HUES48 (cell line): ENCODE measurements around the gene PLEKHG7.

ENCODE experiments used
- H3K27ac ChIP-seq: one replicate; pipeline ENCODE4 v1.7.0; 2013; ENCODE audit warnings: low read depth, low read length, inconsistent platforms
- H3K27me3 ChIP-seq: 2 replicates; pipeline ENCODE4 v1.6.1; 2013; ENCODE audit warnings: mild to moderate bottlenecking, low read length; ENCODE audit not compliant: control insufficient read depth, insufficient read depth
- H3K36me3 ChIP-seq: 2 replicates; pipeline ENCODE4 v1.6.1; 2013; ENCODE audit warnings: low read length; ENCODE audit not compliant: control insufficient read depth, insufficient read depth
- H3K4me1 ChIP-seq: 2 replicates; pipeline ENCODE4 v1.6.1; 2013; ENCODE audit warnings: mild to moderate bottlenecking, low read length; ENCODE audit not compliant: control insufficient read depth, insufficient read depth
- H3K4me3 ChIP-seq: 2 replicates; pipeline ENCODE4 v1.5.1; 2013; ENCODE audit warnings: mild to moderate bottlenecking, low read depth, low read length
- H3K9ac ChIP-seq: 2 replicates; pipeline ENCODE4 v1.6.1; 2013; ENCODE audit warnings: mild to moderate bottlenecking, low read depth, low read length, moderate library complexity
- H3K9me3 ChIP-seq: 2 replicates; pipeline ENCODE4 v1.6.1; 2013; ENCODE audit warnings: low read length; ENCODE audit not compliant: control insufficient read depth, insufficient read depth

The PLEKHG7 gene

DNA sequence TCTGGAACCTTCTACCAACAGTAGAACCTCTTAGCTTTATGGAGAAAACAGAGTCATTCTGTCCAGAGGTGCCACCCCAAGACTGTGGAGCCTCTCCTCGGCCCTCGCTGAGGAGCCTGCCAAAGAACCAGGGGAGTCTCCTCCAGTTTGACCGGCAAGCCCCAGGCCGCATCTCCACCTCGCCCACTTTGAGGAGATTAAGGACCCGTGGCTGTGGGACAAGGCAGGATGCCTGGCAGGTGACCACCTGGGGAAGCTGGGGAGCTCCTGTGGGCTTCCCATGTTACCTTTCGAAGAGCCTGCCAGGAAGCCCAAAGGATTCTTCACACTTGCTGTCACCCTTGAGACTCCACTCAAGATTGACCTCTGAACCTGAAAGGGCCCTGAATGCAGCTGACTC, 3.8 kb downstream of the PLEKHG7 start:
- no peak overlapping the region for H3K4me3 ChIP-seq
- no peaks in the 10 kb centered on the region for H3K36me3 ChIP-seq
- H3K9me3 ChIP-seq = no peaks in the 10 kb centered on the region
- peaks cover 9% of the 10 kb centered on the region; the same call in 1 of the 2 replicates for H3K4me1 ChIP-seq
- no peaks in the 10 kb centered on the region for H3K27me3 ChIP-seq
- no peak overlapping the region for H3K9ac ChIP-seq
- H3K27ac ChIP-seq = no peak overlapping the region

GRCh38 chr12:92707926-92708325, 5.1 kb downstream of the PLEKHG7 start:
- peaks cover 9% of the 10 kb centered on the region; the same call in 1 of the 2 replicates for H3K4me1 ChIP-seq
- no peak overlapping the region for H3K9ac ChIP-seq
- H3K27ac ChIP-seq = no peak overlapping the region
- H3K27me3 ChIP-seq = no peaks in the 10 kb centered on the region
- H3K9me3 ChIP-seq = no peaks in the 10 kb centered on the region
- H3K36me3 ChIP-seq = no peaks in the 10 kb centered on the region
- H3K4me3 ChIP-seq = no peak overlapping the region

DNA sequence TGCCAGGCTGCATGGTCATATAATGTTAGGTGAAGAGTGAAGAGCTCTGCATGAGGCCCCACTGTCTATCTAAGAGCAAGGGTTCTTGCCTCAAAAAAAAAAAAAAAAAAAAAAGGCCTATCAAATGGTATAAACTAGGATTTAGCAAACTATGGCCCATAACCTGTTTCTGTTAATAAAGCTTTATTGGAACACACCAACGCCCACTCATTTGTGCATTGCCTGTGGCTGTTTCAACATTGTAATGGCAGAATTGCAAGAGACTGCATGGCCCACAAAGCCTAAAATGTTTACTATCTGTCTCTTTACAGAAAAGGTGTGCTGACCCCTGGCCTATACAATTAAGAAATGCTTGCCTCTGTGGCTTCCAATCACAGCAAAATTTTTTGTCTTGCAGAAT, 12.8 kb downstream of the PLEKHG7 start:
- Histone ChIP-seq H3K9ac (no peak overlapping the region), H3K36me3 (no peaks in the 10 kb centered on the region), H3K27ac (no peak overlapping the region), H3K4me3 (no peak overlapping the region), H3K9me3 (no peaks in the 10 kb centered on the region), H3K27me3 (no peaks in the 10 kb centered on the region), H3K4me1 (peaks cover 7% of the 10 kb centered on the region)

DNA sequence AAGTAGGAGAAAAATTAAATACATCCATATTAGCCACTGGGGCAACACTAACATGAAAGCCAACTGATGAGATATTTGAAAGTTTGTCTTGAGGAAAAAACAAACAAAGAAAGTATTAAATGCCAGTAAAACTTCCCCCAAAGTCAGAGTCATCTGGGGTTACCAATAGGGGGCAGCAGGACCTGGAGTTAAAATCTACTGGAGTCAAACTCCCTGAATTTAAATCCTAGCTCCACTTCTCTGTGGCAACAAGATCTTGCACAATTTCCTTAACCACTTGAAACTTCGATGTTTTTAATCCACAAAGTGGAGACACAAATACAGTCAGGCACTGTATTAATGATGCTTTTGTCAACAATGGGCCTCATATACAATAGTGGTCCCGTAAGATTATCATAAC, 14.4 kb downstream of the PLEKHG7 start:
- no peak overlapping the region for H3K9ac ChIP-seq
- H3K4me3 ChIP-seq = no peak overlapping the region

DNA sequence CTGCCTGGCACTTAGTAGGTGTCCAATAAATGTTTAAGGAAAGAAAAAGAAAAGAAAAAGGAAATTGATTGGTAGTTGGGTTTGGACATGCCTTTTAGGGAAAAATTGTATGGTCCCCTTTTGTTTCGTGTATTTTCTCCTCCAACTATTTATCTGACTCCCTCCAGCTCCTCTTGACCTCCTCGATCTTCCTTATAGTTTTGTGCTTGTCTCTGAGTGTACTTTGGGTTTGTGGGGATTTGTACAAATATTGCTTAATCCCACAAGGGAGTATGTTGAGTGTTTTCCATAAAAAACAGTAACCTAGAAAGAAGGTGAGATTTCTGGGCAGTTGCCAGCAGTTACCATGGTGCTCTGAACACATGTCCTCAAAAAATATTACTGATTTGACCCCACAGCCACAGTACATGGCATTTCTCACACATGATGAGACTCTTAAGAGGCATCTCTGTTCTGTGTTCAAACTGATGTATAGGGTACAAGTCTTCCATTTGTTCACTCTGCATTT, 15.7 kb downstream of the PLEKHG7 start:
- no peak overlapping the region for H3K4me3 ChIP-seq
- no peak overlapping the region for H3K27ac ChIP-seq
- H3K4me1 ChIP-seq = peaks cover 7% of the 10 kb centered on the region
- no peaks in the 10 kb centered on the region for H3K9me3 ChIP-seq
- no peaks in the 10 kb centered on the region for H3K36me3 ChIP-seq
- H3K9ac ChIP-seq = no peak overlapping the region
- no peaks in the 10 kb centered on the region for H3K27me3 ChIP-seq

More for the DNA sequence above, 14.4 kb downstream of the PLEKHG7 start:
- H3K27me3 ChIP-seq = no peaks in the 10 kb centered on the region
- no peaks in the 10 kb centered on the region for H3K36me3 ChIP-seq
- peaks cover 7% of the 10 kb centered on the region for H3K4me1 ChIP-seq
- no peaks in the 10 kb centered on the region for H3K9me3 ChIP-seq
- no peak overlapping the region for H3K27ac ChIP-seq

DNA sequence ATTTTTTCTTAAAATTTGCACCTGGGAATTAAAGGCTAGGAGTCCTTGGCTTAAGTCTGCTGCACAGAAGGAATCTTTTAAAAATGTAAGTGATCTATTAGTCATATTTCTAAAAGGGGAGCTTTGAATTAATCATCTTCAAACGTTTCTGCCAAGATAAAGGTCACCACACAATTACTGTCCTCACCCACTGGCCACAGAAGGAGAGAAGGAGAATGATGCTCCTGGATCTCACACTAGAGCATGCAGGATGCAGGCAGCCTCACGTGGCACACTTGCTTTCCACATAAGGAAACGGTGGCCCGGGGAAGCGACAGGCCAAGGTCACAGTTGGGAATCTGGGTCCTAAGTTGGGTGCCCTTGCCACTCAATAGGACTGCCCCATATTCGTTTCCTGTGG, 16.9 kb downstream of the PLEKHG7 start:
- no peaks in the 10 kb centered on the region for H3K27me3 ChIP-seq
- no peak overlapping the region for H3K4me3 ChIP-seq
- no peaks in the 10 kb centered on the region for H3K36me3 ChIP-seq
- H3K27ac ChIP-seq = no peak overlapping the region
- no peaks in the 10 kb centered on the region for H3K9me3 ChIP-seq
- peaks cover 7% of the 10 kb centered on the region for H3K4me1 ChIP-seq
- H3K9ac ChIP-seq = no peak overlapping the region

DNA sequence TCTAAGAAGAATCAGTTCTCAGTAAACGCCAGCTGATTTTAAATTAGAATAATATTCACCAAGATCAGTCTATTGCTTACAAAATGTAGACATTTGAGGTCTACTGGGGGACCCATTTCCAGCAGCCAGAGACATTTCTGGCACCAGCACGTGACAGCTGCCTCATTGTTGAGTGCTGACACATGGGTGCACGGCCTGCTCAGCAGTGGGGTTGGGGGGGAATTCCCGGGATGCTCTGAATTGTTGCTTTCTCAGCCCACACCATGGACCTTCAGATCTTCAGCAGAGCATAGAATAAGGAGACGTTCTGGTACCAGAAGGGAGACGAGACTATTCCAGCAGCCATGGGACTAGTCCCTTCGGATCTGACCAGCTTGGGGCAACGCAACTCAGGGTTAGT, 18.3 kb downstream of the PLEKHG7 start:
- Histone ChIP-seq H3K27ac (no peak overlapping the region), H3K9me3 (no peaks in the 10 kb centered on the region), H3K36me3 (no peaks in the 10 kb centered on the region), H3K27me3 (no peaks in the 10 kb centered on the region), H3K4me3 (no peak overlapping the region), H3K4me1 (peaks cover 7% of the 10 kb centered on the region), H3K9ac (no peak overlapping the region)

GRCh38 chr12:92721656-92722055, 18.9 kb downstream of the PLEKHG7 start:
- H3K9ac ChIP-seq = no peak overlapping the region
- H3K4me3 ChIP-seq = no peak overlapping the region
- H3K9me3 ChIP-seq = no peaks in the 10 kb centered on the region
- peaks cover 5% of the 10 kb centered on the region for H3K4me1 ChIP-seq
- H3K27me3 ChIP-seq = no peaks in the 10 kb centered on the region
- H3K27ac ChIP-seq = no peak overlapping the region
- H3K36me3 ChIP-seq = no peaks in the 10 kb centered on the region

GRCh38 chr12:92722897-92723296, 20.1 kb downstream of the PLEKHG7 start:
- no peaks in the 10 kb centered on the region for H3K4me1 ChIP-seq
- H3K36me3 ChIP-seq = no peaks in the 10 kb centered on the region
- H3K9me3 ChIP-seq = no peaks in the 10 kb centered on the region
- H3K9ac ChIP-seq = no peak overlapping the region
- H3K4me3 ChIP-seq = no peak overlapping the region
- H3K27ac ChIP-seq = no peak overlapping the region
- H3K27me3 ChIP-seq = no peaks in the 10 kb centered on the region

GRCh38 chr12:92726850-92727249, 24.1 kb downstream of the PLEKHG7 start:
- no peak overlapping the region for H3K9ac ChIP-seq
- no peak overlapping the region for H3K27ac ChIP-seq
- no peaks in the 10 kb centered on the region for H3K9me3 ChIP-seq
- H3K36me3 ChIP-seq = no peaks in the 10 kb centered on the region
- H3K4me1 ChIP-seq = no peaks in the 10 kb centered on the region
- no peak overlapping the region for H3K4me3 ChIP-seq
- no peaks in the 10 kb centered on the region for H3K27me3 ChIP-seq

- H3K36me3 ChIP-seq = no peaks in the 10 kb centered on the region
These were observed 27.1 kb downstream of the PLEKHG7 start for GRCh38 chr12:92729773-92730305.

More at GRCh38 chr12:92729773-92730305, 27.1 kb downstream of the PLEKHG7 start:
- Histone ChIP-seq H3K9ac (no peak overlapping the region), H3K27me3 (no peaks in the 10 kb centered on the region), H3K4me1 (no peaks in the 10 kb centered on the region), H3K9me3 (no peaks in the 10 kb centered on the region), H3K27ac (no peak overlapping the region), H3K4me3 (no peak overlapping the region)
